HG03432 (cell line): Measurements from ENCODE around the gene MAPK13.
"Not testable (repeated sequence)": the region's sequence is repeated elsewhere in the genome, so short reads cannot be mapped to it uniquely, and the experiment has no call there.

Experiments used
- ATAC-seq: cut with Tn5 transposase; IDR thresholded peaks from one replicate; pipeline ENCODE4 v1.9.1; 2021; ENCODE audit warnings: mild to moderate bottlenecking, moderate library complexity; ENCODE audit not compliant: unreplicated experiment

Gene MAPK13

DNA sequence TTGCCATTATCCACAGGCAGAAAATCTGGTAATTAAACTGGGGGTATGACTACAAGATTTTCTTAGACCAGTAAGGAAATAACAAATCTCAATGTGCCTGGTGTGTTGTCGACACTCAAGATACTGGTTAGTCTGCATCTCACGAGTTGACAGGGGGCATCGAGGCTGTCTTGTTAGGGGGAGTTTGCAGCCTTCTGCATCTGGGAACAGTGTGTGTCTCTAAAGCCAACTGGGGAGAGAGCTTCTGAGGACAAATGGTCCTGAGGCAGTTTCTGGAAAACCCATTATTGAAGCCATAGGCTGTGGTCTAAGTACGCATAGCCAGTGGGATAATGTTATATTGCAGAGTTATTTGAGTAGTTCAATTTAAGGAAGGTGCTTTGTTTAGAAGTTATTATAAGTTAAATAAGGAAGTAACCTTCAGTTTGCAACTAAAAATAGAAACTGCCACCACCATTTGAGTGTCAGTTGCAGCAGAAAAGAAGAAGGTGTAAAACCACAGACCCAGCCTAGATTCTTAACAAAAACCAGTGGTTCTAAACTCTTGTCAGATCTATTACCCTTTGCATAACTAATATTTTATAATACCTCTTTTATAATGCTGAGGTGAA lies 15.4 kb upstream of the MAPK13 start:
- peak; percentile 70 for ATAC-seq

DNA sequence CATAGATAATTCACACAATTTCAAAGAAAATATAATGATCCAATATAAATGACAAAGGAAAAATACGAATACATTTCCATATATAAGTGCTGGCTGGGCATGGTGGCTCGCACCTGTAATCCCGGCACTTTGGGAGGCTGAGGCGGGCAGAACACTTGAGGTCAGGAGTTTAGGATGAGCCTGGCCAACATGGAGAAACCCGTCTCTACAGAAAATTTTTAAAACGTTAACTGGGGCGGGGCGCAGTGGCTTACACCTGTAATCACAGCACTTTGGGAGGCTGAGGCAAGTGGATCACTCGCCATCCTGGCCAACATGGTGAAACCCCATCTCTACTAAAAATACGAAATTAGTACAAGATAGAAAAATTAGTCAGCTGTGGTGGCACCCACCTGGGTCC lies 14.9 kb upstream of the MAPK13 start:
- no peak for ATAC-seq

DNA sequence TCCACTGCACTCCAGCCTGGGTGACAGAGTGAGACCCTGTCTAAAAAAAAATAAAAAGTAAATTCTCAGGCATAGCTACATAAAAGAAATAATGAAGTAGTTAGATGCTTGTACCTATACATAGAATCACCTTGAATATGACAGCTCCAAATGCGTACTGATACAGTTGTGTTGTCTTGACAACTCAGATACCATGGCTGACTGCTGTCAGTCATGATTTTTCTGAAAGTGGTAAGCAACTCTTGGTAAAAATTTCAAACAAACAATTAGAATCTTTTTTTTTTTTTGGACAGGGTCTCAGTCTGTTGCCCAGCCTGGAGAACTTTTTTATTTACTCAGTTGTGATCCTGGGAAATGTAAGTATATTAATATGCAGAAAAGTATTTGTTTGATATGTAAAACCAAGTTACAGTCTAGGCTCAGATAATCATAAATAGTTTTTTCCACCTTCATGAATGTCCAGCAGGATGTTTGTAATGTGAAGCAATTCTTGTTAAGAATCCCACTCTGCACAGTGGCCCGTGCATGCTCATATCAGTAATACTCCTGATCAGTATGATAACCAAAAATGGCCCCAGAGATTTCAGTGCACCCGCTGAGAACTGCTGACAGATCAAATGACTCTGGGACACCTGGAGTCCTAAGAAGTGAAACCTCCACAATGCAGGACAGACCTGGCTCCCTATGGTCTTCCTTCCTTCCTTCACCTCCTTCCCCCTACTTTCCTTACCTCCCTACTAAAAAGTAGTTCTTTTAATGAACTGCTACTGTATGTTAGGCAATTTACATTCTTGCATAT lies 14.0 kb upstream of the MAPK13 start:
- no peak for ATAC-seq

DNA sequence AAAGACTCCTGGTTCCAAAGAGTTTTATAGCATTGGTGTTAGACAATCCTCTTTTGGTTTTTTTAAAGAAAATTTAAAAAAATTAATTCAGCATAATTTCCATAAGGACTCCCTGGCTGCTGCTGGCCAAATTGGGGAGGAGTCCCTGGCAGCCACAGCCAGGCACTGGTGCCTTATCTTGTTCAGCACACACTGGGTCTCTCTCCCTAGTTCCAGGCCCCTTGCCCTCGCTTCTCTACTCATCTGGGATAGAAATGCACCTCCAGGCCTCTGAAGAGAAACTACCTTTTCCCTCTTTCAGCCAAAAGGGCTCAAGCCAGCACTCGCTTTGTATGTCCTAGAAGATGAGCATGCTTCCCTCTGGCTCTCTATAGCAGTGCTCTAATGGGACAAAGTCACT lies 13.4 kb upstream of the MAPK13 start:
- ATAC-seq: no peak

DNA sequence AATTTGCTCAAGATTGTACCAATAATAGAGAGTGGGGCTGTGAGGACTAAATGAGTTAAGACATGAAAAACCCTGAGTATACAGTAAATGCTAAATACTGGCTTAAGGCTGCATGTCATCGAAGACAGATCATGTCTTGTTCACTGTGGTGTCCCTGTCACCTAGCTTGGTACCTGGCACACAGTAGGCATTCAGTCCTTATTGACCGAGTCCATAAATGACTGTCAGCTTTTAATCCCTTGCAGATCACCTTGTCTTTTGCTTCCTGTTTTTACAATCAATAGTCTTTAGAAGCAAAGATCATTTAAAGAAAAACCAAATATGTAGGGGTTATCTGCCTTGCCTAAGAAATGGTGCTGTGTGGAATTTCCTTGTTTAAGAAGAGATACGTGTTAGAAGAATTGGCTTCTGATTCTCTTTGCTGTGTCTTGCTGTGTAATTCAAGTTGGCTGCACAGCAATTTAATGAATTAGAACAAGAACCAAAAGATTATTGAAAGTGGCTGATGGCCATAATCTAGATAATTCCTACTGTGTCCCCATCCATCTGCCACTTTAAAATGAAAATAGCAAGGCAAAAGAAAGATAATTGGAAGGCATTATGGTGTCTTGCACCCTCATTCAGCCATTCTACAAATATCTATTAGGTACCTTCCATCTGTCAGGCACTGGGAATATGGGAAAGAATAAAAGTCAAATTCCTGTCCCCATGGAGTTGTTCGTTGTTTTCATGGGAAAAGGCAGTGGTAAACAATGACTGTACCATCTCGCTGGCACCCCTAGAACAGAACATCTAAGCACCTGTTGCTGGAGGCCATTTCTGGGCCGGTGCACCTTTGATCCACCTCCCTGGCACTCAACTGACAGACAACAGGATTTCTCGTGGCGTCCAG lies 12.4 kb upstream of the MAPK13 start:
- no peak for ATAC-seq

DNA sequence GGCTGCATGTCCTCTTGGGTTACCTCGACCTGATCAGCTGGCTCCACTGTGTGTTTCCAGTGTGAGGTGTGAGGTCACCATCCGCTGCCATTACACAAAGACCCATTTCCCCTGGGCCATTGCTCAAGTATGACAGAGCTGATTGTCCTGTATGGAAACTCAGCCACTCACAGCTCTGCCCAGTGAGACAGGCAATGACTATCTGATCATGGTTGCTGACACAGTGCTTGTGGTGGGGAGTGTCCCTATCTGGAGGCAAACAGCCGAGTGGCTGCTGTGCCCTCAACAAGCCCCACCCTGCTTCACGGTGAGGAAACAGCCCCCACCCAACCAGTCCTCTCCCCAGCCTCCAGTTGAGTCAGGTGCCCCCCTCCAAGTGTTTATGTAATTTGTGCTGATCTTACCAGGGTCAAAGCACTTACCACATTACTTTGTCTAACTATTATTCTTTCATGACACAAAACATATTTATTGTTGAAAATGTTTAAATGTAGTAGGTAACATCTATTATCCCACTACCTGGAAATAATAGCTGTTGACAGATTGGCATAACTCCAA lies 11.7 kb upstream of the MAPK13 start:
- no peak for ATAC-seq

DNA sequence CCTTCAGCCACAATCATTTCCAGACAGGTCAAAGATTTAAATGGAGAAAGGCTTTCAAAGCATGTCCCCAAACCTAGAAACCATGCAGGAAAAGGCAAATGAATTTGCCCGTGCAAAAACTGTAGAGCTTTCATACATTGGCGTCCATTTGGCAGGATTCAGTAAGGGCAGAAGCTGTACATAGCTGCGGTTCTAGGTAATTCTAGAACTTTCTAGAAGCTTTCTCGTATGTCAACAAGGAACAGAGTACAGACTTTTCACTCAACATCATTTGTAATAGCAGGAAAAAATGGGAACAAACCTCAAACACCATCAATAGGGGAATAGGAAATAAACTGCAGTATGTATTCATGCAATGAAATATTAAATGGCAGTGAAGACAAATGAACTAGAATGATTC lies 11.1 kb upstream of the MAPK13 start:
- ATAC-seq: no peak

- no peak for ATAC-seq
Observed at GRCh38 chr6:36120018-36120417, 10.3 kb upstream of the MAPK13 start.

DNA sequence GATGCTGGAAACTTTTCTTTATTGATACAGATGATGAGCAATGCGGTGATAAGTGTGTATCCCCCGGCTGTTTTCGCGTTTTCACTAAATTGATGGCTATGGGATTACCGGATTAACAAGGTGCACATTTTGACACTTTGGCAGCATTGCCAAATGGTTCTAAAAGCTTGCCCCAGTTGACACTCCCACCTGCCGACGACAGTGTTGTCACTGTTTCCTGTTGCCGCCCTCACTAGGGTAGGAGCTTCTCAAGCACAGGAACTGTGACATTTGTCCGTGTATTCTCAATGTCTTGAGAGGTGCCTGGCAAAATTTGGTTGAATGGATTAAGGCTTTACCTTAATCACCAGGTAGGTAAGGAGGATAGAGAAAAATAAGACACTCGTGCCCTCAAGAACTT lies 9.8 kb upstream of the MAPK13 start:
- no peak for ATAC-seq

GRCh38 chr6:36120979-36121786 lies 9.1 kb upstream of the MAPK13 start:
- no peak for ATAC-seq

GRCh38 chr6:36121787-36122494 lies 8.4 kb upstream of the MAPK13 start:
- ATAC-seq: no peak

DNA sequence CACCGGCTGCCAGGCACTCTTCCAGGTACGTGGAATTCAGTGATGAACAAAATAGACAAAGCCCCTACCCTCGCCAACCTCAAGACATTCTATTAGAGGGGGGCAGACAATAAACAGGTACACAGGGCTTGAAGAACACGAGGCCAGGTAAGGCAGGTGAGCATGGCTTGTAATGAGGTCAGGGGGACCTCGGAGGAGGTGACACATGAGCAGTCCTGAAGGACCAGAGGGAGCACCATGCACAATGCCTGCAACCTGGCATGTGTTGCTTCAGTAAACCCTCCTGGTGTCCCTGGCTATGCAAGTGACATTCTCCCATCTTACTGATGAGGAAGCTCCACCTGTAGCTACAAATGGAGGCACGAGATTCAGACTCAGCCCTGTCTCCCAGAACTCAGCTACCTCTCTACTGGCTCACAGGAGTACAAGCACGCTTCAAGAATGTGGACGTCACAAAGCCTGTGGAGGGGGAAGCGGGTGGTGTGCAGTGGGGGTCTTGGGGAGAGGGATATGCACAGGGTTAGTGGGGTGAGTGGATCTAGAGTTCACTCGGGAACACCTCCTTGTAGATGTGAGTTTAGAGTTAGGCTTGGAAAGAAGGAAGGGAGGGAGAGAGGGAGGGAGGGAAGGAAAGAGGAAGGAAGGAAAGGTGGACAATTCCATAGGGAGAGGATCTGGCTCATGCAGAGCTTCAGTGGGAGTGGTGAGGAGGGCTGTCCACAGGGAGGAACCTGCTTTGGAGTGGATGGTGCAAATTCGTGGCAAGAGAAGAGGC lies 7.6 kb upstream of the MAPK13 start:
- ATAC-seq: no peak

DNA sequence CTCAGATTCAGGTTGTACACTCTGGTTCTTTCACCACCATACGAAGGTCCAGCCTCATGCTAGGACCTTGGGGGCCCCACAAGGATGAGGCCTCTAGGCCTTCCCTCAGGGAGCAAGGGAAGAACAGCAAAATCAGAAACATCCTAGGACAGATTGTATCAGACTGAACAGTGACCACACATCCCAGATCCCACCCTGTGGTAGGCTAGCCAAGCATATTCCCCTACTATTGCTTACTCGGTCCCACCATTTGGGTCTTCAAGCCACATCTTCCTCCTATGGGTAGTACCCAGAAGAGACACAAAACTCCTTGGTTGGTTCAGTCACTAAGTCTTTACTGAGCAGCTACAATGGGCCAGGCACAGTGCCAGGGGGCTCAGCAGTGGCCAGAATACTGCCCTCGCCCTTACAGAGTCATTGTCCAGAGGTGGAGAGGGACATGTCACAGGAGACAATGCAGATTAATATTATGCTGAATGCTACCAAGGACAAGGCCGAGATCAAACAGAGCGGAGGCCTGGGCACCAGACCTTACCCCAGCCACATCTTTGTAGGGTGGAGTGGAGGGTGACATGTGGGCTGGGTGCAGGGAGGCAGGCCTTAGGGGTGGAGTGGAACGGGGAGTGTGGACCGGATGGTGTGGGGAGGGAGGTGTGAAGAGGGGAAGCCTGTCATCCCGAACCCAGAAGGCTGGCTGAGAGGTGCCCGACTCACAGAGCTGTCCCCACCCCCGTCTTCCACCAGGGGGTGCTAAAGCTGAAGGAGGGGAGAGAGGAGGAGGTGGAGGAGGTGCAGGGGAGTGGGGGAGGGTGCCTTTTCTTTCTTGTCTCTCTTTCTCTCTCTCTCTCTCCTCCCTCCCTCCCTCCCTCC lies 6.8 kb upstream of the MAPK13 start:
- ATAC-seq: peak; percentile 75

- not testable (repeated sequence) for ATAC-seq
Observed at GRCh38 chr6:36124346-36124745, 6.0 kb upstream of the MAPK13 start.

DNA sequence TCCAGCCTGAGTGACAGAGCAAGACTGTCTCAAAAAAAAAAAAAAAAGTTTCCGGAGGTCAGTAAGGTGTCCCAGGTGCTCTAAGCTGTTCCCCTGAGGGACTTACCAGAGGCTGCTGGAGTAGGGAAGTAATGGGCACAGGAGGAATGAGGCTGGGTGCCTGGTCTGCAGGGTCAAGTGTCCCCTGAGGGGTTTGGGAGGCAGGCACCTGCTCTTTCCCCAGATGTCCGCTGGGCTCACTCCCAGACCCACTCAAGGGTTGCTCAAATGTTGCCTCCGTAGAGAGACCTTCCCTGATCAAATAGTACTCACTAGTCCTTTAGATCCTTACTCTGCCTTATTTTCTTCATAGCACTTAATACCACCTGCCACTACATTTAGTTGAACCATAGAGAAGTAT lies 5.4 kb upstream of the MAPK13 start:
- ATAC-seq: no peak

DNA sequence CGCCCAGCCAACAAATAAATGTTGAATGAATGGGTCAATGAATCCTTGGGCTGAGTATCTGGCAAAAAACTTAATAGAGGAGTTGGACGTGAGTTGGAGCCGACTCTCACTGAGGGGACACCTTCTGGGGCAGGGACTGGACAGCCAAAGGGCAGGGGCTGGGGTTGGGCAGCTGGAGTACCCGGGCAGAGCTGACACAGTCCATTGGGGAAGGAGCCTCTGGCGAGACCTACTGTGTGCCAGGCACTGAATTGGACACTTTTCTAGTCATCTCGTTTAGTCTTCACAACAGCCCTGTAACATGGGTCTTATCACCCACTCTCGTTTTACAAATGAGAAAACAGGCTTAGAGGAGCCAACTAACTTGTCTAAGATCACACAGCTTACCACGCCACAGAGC lies 4.7 kb upstream of the MAPK13 start:
- no peak for ATAC-seq

GRCh38 chr6:36126121-36126520 lies 4.2 kb upstream of the MAPK13 start:
- no peak for ATAC-seq
